Calu3 (cell line): ENCODE data around the gene FBXL7. TPM values are rescaled to one million over a fixed set of nuclear protein-coding genes. Genes with fewer than 3 reads are reported as not detected.

ENCODE experiments used
- BruUV-seq: library from RNA; stranded (reverse); fragments of 400-500 nt; replicated peaks from 2 replicates; lab custom pipeline; 2021; lab: Mats Ljungman, UMichigan
- CTCF ChIA-PET: fragments of 300-600 bp; sonication (Branson Sonifier 250); formaldehyde crosslinking; loops from one replicate; lab custom pipeline; 2022; ENCODE audit warnings: antibody characterized with exemption; lab: Charles Lee
- DNase-seq: peaks from one replicate; pipeline ENCODE4 v3.0.0; 2022
- H3K27ac Mint-ChIP-seq: one replicate; pipeline ENCODE4 v1.8.0; 2022; ENCODE audit warnings: mixed read lengths; ENCODE audit not compliant: unreplicated experiment
- H3K27me3 Mint-ChIP-seq: one replicate; pipeline ENCODE4 v1.8.0; 2022; ENCODE audit warnings: mixed read lengths; ENCODE audit not compliant: unreplicated experiment
- H3K36me3 Mint-ChIP-seq: one replicate; pipeline ENCODE4 v1.8.0; 2022; ENCODE audit warnings: mild to moderate bottlenecking, moderate library complexity, mixed read lengths; ENCODE audit not compliant: insufficient read depth, unreplicated experiment
- H3K4me1 Mint-ChIP-seq: one replicate; pipeline ENCODE4 v1.8.0; 2022; ENCODE audit warnings: mild to moderate bottlenecking, low read depth, mixed read lengths; ENCODE audit not compliant: unreplicated experiment
- H3K4me3 Mint-ChIP-seq: one replicate; pipeline ENCODE4 v1.8.0; 2022; ENCODE audit warnings: mild to moderate bottlenecking, low read depth, moderate library complexity, mixed read lengths; ENCODE audit not compliant: unreplicated experiment
- H3K9me3 Mint-ChIP-seq: one replicate; pipeline ENCODE4 v1.8.0; 2022; ENCODE audit warnings: low read depth, mixed read lengths; ENCODE audit not compliant: unreplicated experiment
- CTCF ChIP-seq: fragments of 200-600 bp; IDR thresholded peaks from one replicate; pipeline ENCODE4 v1.8.0; 2022; ENCODE audit warnings: antibody characterized with exemption; ENCODE audit not compliant: unreplicated experiment
- intact Hi-C: fragments of 100-400 bp; cut with micrococcal nuclease; formaldehyde crosslinking; loops from one replicate; pipeline ENCODE4 v1.10.0; 2022; ENCODE audit not compliant: unreplicated experiment
- microRNA-seq: library from miRNA; unstranded; fragments of <30 nt; microRNA quantifications from one replicate; pipeline ENCODE4 v1.2.0, GENCODE V29; 2022
- total RNA-seq: library from RNA; stranded (reverse); gene quantifications from 2 replicates; pipeline ENCODE4 v1.2.3, GENCODE V29; 2022

The FBXL7 gene
- total RNA-seq, 1 experiment from 2014 or later = not detected

- Mint-ChIP-seq H3K9me3 (peaks cover 11% of the 10 kb centered on the region), H3K4me3 (no peak overlapping the region), H3K36me3 (no peaks in the 10 kb centered on the region), H3K27me3 (no peaks in the 10 kb centered on the region), H3K4me1 (no peaks in the 10 kb centered on the region), H3K27ac (no peak overlapping the region)
- no peak for TF ChIP-seq CTCF
- no peak for DNase-seq
- CTCF ChIA-PET = no interaction called here
- no TSS peak for BruUV-seq
- intact Hi-C loops = no loop called here
Measured at GRCh38 chr5:15980835-15981234, 480.9 kb downstream of the FBXL7 start.

- Mint-ChIP-seq H3K4me1 (no peaks in the 10 kb centered on the region), H3K9me3 (peaks cover 5% of the 10 kb centered on the region), H3K36me3 (no peaks in the 10 kb centered on the region), H3K27ac (no peak overlapping the region), H3K27me3 (no peaks in the 10 kb centered on the region), H3K4me3 (no peak overlapping the region)
- no peak for DNase-seq
- TF ChIP-seq CTCF = no peak
- no TSS peak for BruUV-seq
- CTCF ChIA-PET = interaction anchor here (0.5 kb wide), 1 partner anchor 1775 kb away, joined by 4 read pairs; no protein-coding TSS in a partner anchor
- intact Hi-C loops = no loop called here
Measured at GRCh38 chr5:15983392-15983791, 483.4 kb downstream of the FBXL7 start.

Small RNAs within 50 kb of the gene (microRNA-seq; reads per million reads assigned to microRNA genes)
- not detected for gene MIR887
